ENCODE data around the gene NUDT21.

DNA sequence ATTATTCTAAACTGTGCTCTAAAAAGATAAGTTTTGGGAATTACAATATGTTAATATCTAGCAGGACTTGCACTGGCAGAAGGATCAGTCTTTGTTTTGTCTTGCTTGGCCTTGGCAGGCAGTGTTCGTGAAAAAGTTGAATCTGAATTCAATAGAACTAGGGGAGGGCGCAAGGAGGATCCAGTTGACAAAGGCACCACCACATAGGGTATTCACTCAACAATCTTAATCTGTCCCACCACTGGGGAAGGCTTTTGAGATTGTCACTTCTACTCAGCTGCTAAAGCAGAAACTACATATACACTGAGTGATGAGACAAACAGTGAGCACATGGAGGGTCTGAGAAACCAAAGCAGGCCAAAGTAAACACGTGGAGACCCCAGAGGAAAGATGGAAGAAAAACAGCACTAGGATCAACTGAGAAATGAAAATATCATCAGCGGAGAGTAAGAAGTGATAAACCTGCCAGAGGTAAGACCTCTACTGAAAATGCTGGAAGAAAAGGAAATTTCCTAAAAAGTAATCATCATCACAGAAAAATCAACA is 28.2 kb downstream of the NUDT21 start:
- TF ChIP-seq CTCF (conservative IDR thresholded peaks at IDR 0.05), result no peak
- TF ChIP-seq ZFX (IDR thresholded peaks at IDR 0.05), result no peak
